ENCODE measurements around the gene STXBP5.

- TF ChIP-seq CTCF (CRISPR knock-in tag; IDR thresholded peaks at IDR 0.05) (no peak), POLR2A (IDR thresholded peaks at IDR 0.05; ENCODE audit: insufficient read depth in 1 of 2, low read depth in 2 of 2, low read length in 2 of 2) (no peak), MAZ (IDR thresholded peaks at IDR 0.05; ENCODE audit: borderline replicate concordance, low read depth, low read length) (no peak), MAZ (CRISPR knock-in tag; IDR thresholded peaks at IDR 0.05; ENCODE audit: low read depth) (no peak), IRF2 (CRISPR knock-in tag; IDR thresholded peaks at IDR 0.05) (no peak), E2F1 (CRISPR knock-in tag; IDR thresholded peaks at IDR 0.05) (no peak), TOPORS (CRISPR knock-in tag; IDR thresholded peaks at IDR 0.05) (no peak), TGIF2 (CRISPR knock-in tag; IDR thresholded peaks at IDR 0.05) (no peak), EP300 (IDR thresholded peaks at IDR 0.05; ENCODE audit: low read depth in 2 of 2, low read length in 2 of 2) (no peak), EP300 (CRISPR knock-in tag; IDR thresholded peaks at IDR 0.05; ENCODE audit: borderline replicate concordance) (no peak), ZNF280B (CRISPR knock-in tag; IDR thresholded peaks at IDR 0.05; ENCODE audit: borderline replicate concordance) (no peak), ZNF18 (CRISPR knock-in tag; IDR thresholded peaks at IDR 0.05; ENCODE audit: insufficient replicate concordance) (no peak), HDAC2 (CRISPR knock-in tag; IDR thresholded peaks at IDR 0.05) (no peak), ZNF703 (CRISPR knock-in tag; IDR thresholded peaks at IDR 0.05; ENCODE audit: borderline replicate concordance) (no peak), TBP (CRISPR knock-in tag; IDR thresholded peaks at IDR 0.05) (no peak), ARNTL (CRISPR knock-in tag; IDR thresholded peaks at IDR 0.05) (no peak)
These were observed 42.8 kb upstream of the STXBP5 start for GRCh38 chr6:147161253-147161973.
